ENCODE data around the gene PAPLN. TPM values are rescaled to one million over a fixed set of nuclear protein-coding genes. Genes with fewer than 3 reads are reported as not detected.

The PAPLN gene
- total and polyA plus RNA-seq, 2 of the 13 experiments (the other 11 are each of a cell fraction or from before 2014, with no cell fraction given), result not detected

DNA sequence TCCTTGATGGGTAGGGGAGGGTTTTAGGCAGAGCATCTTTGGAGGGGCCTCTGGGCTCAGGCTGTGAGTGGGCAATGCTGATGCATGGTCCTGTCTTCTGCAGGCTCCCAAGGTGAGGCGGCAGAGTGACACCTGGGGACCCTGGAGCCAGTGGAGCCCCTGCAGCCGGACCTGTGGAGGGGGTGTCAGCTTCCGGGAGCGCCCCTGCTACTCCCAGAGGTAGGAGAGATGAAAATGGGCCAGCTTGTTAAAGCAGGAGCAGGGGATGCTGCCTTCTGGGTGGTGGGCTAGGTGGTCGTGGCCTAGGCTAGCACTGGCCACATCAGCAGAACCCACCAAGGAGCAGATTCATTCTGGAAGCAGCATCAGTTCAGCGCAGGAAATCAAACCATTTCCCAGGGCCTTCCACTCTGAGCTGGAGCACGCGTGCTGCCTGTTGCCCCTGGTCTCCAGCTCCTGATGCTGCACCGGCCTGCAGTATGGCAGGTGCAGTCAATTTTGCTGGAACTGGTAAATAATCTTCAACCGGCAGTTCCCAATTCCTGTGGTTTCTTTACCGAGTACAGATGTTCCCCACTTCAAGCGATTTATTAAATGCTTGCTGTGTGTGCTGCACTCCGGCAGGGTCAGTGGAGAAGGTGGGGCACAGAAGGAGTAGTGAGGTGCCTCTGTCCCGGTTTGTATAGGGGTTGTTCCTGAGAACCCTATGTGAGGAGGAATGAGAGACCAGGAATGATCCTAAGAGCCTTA is 7.4 kb downstream of the PAPLN start (continued):
- TF ChIP-seq CAMTA2 (CRISPR knock-in tag; IDR thresholded peaks at IDR 0.05; ENCODE audit: borderline replicate concordance) (no peak), NKX3-1 (CRISPR knock-in tag; IDR thresholded peaks at IDR 0.05) (no peak), RFX5 (IDR thresholded peaks at IDR 0.05; ENCODE audit: low read depth, low read length) (no peak), ZNF607 (CRISPR knock-in tag; IDR thresholded peaks at IDR 0.05; ENCODE audit: borderline replicate concordance) (no peak), ZSCAN30 (CRISPR knock-in tag; IDR thresholded peaks at IDR 0.05) (no peak), ZNF780A (CRISPR knock-in tag; IDR thresholded peaks at IDR 0.05) (no peak)
- TF ChIP-seq, protein P1, sequence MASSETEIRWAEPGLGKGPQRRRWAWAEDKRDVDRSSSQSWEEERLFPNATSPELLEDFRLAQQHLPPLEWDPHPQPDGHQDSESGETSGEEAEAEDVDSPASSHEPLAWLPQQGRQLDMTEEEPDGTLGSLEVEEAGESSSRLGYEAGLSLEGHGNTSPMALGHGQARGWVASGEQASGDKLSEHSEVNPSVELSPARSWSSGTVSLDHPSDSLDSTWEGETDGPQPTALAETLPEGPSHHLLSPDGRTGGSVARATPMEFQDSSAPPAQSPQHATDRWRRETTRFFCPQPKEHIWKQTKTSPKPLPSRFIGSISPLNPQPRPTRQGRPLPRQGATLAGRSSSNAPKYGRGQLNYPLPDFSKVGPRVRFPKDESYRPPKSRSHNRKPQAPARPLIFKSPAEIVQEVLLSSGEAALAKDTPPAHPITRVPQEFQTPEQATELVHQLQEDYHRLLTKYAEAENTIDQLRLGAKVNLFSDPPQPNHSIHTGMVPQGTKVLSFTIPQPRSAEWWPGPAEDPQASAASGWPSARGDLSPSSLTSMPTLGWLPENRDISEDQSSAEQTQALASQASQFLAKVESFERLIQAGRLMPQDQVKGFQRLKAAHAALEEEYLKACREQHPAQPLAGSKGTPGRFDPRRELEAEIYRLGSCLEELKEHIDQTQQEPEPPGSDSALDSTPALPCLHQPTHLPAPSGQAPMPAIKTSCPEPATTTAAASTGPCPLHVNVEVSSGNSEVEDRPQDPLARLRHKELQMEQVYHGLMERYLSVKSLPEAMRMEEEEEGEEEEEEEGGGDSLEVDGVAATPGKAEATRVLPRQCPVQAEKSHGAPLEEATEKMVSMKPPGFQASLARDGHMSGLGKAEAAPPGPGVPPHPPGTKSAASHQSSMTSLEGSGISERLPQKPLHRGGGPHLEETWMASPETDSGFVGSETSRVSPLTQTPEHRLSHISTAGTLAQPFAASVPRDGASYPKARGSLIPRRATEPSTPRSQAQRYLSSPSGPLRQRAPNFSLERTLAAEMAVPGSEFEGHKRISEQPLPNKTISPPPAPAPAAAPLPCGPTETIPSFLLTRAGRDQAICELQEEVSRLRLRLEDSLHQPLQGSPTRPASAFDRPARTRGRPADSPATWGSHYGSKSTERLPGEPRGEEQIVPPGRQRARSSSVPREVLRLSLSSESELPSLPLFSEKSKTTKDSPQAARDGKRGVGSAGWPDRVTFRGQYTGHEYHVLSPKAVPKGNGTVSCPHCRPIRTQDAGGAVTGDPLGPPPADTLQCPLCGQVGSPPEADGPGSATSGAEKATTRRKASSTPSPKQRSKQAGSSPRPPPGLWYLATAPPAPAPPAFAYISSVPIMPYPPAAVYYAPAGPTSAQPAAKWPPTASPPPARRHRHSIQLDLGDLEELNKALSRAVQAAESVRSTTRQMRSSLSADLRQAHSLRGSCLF (CRISPR knock-in tag; IDR thresholded peaks at IDR 0.05; ENCODE audit: borderline replicate concordance), result no peak
